HepG2 (cell line): ENCODE results near the gene CBX2. TPM values are rescaled to one million over a fixed set of nuclear protein-coding genes. Genes with fewer than 3 reads are reported as not detected.
A peak's percentile ranks its signal among the peaks of the same experiment; 100 is the strongest.

Source experiments
- ARHGAP35 ChIP-seq: sonication (generic); formaldehyde crosslinking; IDR thresholded peaks from 2 replicates; pipeline ENCODE4 v1.9.0; 2022; ENCODE audit warnings: mild to moderate bottlenecking, inconsistent platforms, moderate library complexity, missing genetic modification reagents, borderline replicate concordance
- ATF6 ChIP-seq: sonication (generic); formaldehyde crosslinking; conservative IDR thresholded peaks from 2 replicates; pipeline ENCODE4 v1.4.0; 2020; ENCODE audit warnings: missing genetic modification reagents
- ATM ChIP-seq: fragments of 450-650 bp; IDR thresholded peaks from 2 replicates; pipeline ENCODE4 v1.7.1; 2017; ENCODE audit warnings: mild to moderate bottlenecking, borderline replicate concordance
- CAMTA2 ChIP-seq: sonication (generic); formaldehyde crosslinking; IDR thresholded peaks from 2 replicates; pipeline ENCODE4 v1.4.0; 2020; ENCODE audit warnings: mild to moderate bottlenecking, missing genetic modification reagents, borderline replicate concordance
- FOXA3 ChIP-seq: IDR thresholded peaks from 2 replicates; pipeline ENCODE4 v1.6.1; 2016; ENCODE audit warnings: missing genetic modification reagents, missing compliant biosample characterization
- GATAD2A ChIP-seq: IDR thresholded peaks from 2 replicates; pipeline ENCODE4 v1.6.1; 2016
- HBP1 ChIP-seq: IDR thresholded peaks from 2 replicates; pipeline ENCODE4 v1.6.1; 2016; ENCODE audit warnings: low read depth, control low read depth
- IRX3 ChIP-seq: sonication (generic); formaldehyde crosslinking; IDR thresholded peaks from 2 replicates; pipeline ENCODE4 v1.8.1; 2023; ENCODE audit warnings: mild to moderate bottlenecking, low read depth, missing genetic modification reagents, borderline replicate concordance
- JDP2 ChIP-seq: sonication (generic); formaldehyde crosslinking; IDR thresholded peaks from 2 replicates; pipeline ENCODE4 v1.8.1; 2022; ENCODE audit warnings: missing genetic modification reagents, borderline replicate concordance
- LCORL ChIP-seq, 2 experiments: fragments of 450-650 bp in 1 of 2; sonication (generic) in 1 of 2; formaldehyde crosslinking in 1 of 2; IDR thresholded peaks; 2 replicates each; pipeline versions ENCODE4 v1.5.0 to v1.6.1; 2017 to 2020; ENCODE audit warnings: antibody characterized with exemption in 1 of 2, missing genetic modification reagents in 1 of 2
- MED13 ChIP-seq: sonication (generic); formaldehyde crosslinking; IDR thresholded peaks from 2 replicates; pipeline ENCODE4 v1.5.0; 2020; ENCODE audit warnings: missing genetic modification reagents
- MIER2 ChIP-seq: IDR thresholded peaks from 2 replicates; pipeline ENCODE4 v1.6.1; 2016; ENCODE audit warnings: missing biosample characterization, missing genetic modification reagents
- NR2F6 ChIP-seq, 2 experiments: IDR thresholded peaks; 2 replicates each; pipeline ENCODE4 v1.6.1; 2016; ENCODE audit warnings: antibody characterized with exemption in 1 of 2, mild to moderate bottlenecking in 1 of 2
- SSRP1 ChIP-seq: IDR thresholded peaks from 2 replicates; pipeline ENCODE4 v1.6.1; 2016; ENCODE audit warnings: control low read depth
- TBL1XR1 ChIP-seq: fragments of 150-350 bp; IDR thresholded peaks from 2 replicates; pipeline ENCODE4 v1.6.1; 2014; ENCODE audit warnings: borderline replicate concordance, low read length; ENCODE audit not compliant: partially characterized antibody
- TEAD3 ChIP-seq: optimal IDR thresholded peaks from 2 replicates; pipeline ENCODE3; 2016; ENCODE audit warnings: borderline replicate concordance
- TOE1 ChIP-seq: sonication (generic); formaldehyde crosslinking; IDR thresholded peaks from 2 replicates; pipeline ENCODE4 v1.4.0; 2020; ENCODE audit warnings: mild to moderate bottlenecking, missing genetic modification reagents
- ZBTB20 ChIP-seq: sonication (generic); formaldehyde crosslinking; IDR thresholded peaks from 2 replicates; pipeline ENCODE4 v1.8.1; 2023; ENCODE audit warnings: missing genetic modification reagents, low read depth, mild to moderate bottlenecking, borderline replicate concordance
- ZNF3 ChIP-seq: IDR thresholded peaks from 2 replicates; pipeline ENCODE4 v1.7.0; 2017; ENCODE audit warnings: inconsistent platforms
- ZNF446 ChIP-seq: sonication (generic); formaldehyde crosslinking; IDR thresholded peaks from 2 replicates; pipeline ENCODE4 v1.5.0; 2020; ENCODE audit warnings: mild to moderate bottlenecking, missing genetic modification reagents
- ZNF484 ChIP-seq: sonication (generic); formaldehyde crosslinking; IDR thresholded peaks from 2 replicates; pipeline ENCODE4 v1.5.1; 2020; ENCODE audit warnings: mild to moderate bottlenecking, low read depth, missing genetic modification reagents, borderline replicate concordance
- ZNF569 ChIP-seq: sonication (generic); formaldehyde crosslinking; IDR thresholded peaks from 2 replicates; pipeline ENCODE4 v1.5.0; 2020; ENCODE audit warnings: mild to moderate bottlenecking, missing genetic modification reagents, moderate library complexity, borderline replicate concordance
- ZNF724P ChIP-seq: sonication (generic); formaldehyde crosslinking; IDR thresholded peaks from 2 replicates; pipeline ENCODE4 v1.8.0; 2022; ENCODE audit warnings: missing genetic modification reagents, borderline replicate concordance
- ZNF737 ChIP-seq: sonication (generic); formaldehyde crosslinking; IDR thresholded peaks from 2 replicates; pipeline ENCODE4 v1.5.0; 2020; ENCODE audit warnings: missing genetic modification reagents, mild to moderate bottlenecking, borderline replicate concordance
- ZNF749 ChIP-seq: sonication (generic); formaldehyde crosslinking; IDR thresholded peaks from 2 replicates; pipeline ENCODE4 v1.8.0; 2022; ENCODE audit warnings: mild to moderate bottlenecking, missing genetic modification reagents, moderate library complexity, borderline replicate concordance
- ZNF75D ChIP-seq: sonication (generic); formaldehyde crosslinking; IDR thresholded peaks from 2 replicates; pipeline ENCODE4 v1.8.1; 2023; ENCODE audit warnings: missing genetic modification reagents, mild to moderate bottlenecking, borderline replicate concordance
- ZNF772 ChIP-seq: sonication (generic); formaldehyde crosslinking; IDR thresholded peaks from 2 replicates; pipeline ENCODE4 v1.5.0; 2020; ENCODE audit warnings: mild to moderate bottlenecking, missing genetic modification reagents
- polyA plus RNA-seq, 8 experiments: library from polyadenylated mRNA; depleted of rRNA in 3 of 8; stranded (reverse) in 7 of 8; unstranded in 1 of 8; fragments of >200 nt; fragmentation: Illumina TruSeq in 4 of 8; extraction: Trizol in 4 of 8; gene quantifications; 2 replicates each; pipeline versions ENCODE4 v1.2.1 to v1.2.3, GENCODE V29; 2011 to 2016; ENCODE audit warnings: low read depth in 4 of 8, missing spikeins in 1 of 8, mixed read lengths in 1 of 8; ENCODE audit not compliant: insufficient read depth in 1 of 8
- total RNA-seq, 5 experiments: library from RNA; depleted of rRNA; stranded (reverse); fragments of >200 nt; fragmentation: Illumina TruSeq; extraction: Trizol; gene quantifications; 2 replicates each; pipeline ENCODE4 v1.2.3, GENCODE V29; 2016; ENCODE audit warnings: low read depth in 1 of 5

CBX2 gene
- total and polyA plus RNA-seq, 2 of the 13 experiments (the other 11 are each of a cell fraction or from before 2014, with no cell fraction given), result 14.5 to 31.1 TPM

- TF ChIP-seq ZBTB20 (CRISPR knock-in tag) (0 out of 2 replicates have a peak, but pooled peaks have one; percentile 9), ZNF446 (CRISPR knock-in tag) (peak; percentile 37; the same call in 1 of the 2 replicates), ARHGAP35 (CRISPR knock-in tag) (no peak), ZNF724P (CRISPR knock-in tag) (peak; percentile 53; the same call in 1 of the 2 replicates), TOE1 (no peak), SSRP1 (CRISPR knock-in tag) (no peak), HBP1 (CRISPR knock-in tag) (no peak), MIER2 (CRISPR knock-in tag) (0 out of 2 replicates have a peak, but pooled peaks have one; percentile 40), ZNF569 (CRISPR knock-in tag) (no peak), ZNF772 (CRISPR knock-in tag) (peak; percentile 62; the same call in 1 of the 2 replicates), LCORL (IDR thresholded peaks at IDR 0.05) (no peak), LCORL (CRISPR knock-in tag; IDR thresholded peaks at IDR 0.05) (peak; percentile 88), ZNF737 (no peak), ZNF3 (CRISPR knock-in tag) (no peak), ATM (no peak), ATF6 (no peak), TBL1XR1 (peak; percentile 12), IRX3 (CRISPR knock-in tag) (no peak), GATAD2A (CRISPR knock-in tag) (peak; percentile 91), MED13 (CRISPR knock-in tag) (no peak), ZNF749 (CRISPR knock-in tag) (no peak), NR2F6 (IDR thresholded peaks at IDR 0.05) (peak; percentile 62; the same call in 1 of the 2 replicates), NR2F6 (CRISPR knock-in tag; IDR thresholded peaks at IDR 0.05) (peak; percentile 82), ZNF484 (CRISPR knock-in tag) (no peak), ZNF75D (CRISPR knock-in tag) (no peak), JDP2 (CRISPR knock-in tag) (no peak), TEAD3 (CRISPR knock-in tag) (peak; percentile 54), FOXA3 (CRISPR knock-in tag) (peak; percentile 78), CAMTA2 (CRISPR knock-in tag) (no peak)
Observed at GRCh38 chr17:79732804-79733691, 44.9 kb upstream of the CBX2 start (continued).
